CD4-positive, alpha-beta T cell (primary cell): ENCODE data around the gene NELFE. TPM values are rescaled to one million over a fixed set of nuclear protein-coding genes. Genes with fewer than 3 reads are reported as not detected.

Experiments used
- ATAC-seq: fragments of 200-7000 bp; cut with Tn5 transposase; one replicate; pipeline ENCODE4 v1.10.0; 2022; ENCODE audit warnings: mild to moderate bottlenecking; ENCODE audit not compliant: poor library complexity
- CTCF ChIA-PET: fragments of 350-600 bp; sonication (Branson Sonifier 250); formaldehyde crosslinking; loops from one replicate; lab custom pipeline; 2021; ENCODE audit warnings: antibody characterized with exemption, inconsistent platforms; lab: Charles Lee
- POLR2A ChIA-PET: fragments of 350-600 bp; sonication (Branson Sonifier 250); formaldehyde crosslinking; loops from one replicate; lab custom pipeline; 2021; ENCODE audit warnings: antibody characterized with exemption, inconsistent platforms; lab: Charles Lee
- DNase-seq, 14 experiments: peaks; one replicate each; pipeline ENCODE4 v3.0.0-alpha.2; 2013 to 2020; ENCODE audit warnings: mixed read lengths in 2 of 14
- H3K27ac ChIP-seq, 2 donors: one replicate each; pipeline versions ENCODE4 v1.5.1 to v1.7.0; 2013; ENCODE audit warnings: low read length in 2 of 2, low read depth in 1 of 2, mild to moderate bottlenecking in 1 of 2
- H3K27me3 ChIP-seq, 2 experiments: 1 replicate in 1 of 2; 2 replicates in 1 of 2; pipeline versions ENCODE4 v1.6.1 to v1.7.0; 2013; ENCODE audit warnings: low read length in 2 of 2, control low read depth in 1 of 2, mild to moderate bottlenecking in 1 of 2, moderate library complexity in 1 of 2; ENCODE audit not compliant: insufficient read depth in 2 of 2, control insufficient read depth in 1 of 2
- H3K36me3 ChIP-seq: one replicate; pipeline ENCODE4 v1.6.1; 2013; ENCODE audit warnings: low read length, control low read depth; ENCODE audit not compliant: insufficient read depth
- H3K4me1 ChIP-seq: one replicate; pipeline ENCODE4 v1.6.1; 2013; ENCODE audit warnings: low read length, control low read depth; ENCODE audit not compliant: insufficient read depth
- H3K4me3 ChIP-seq: one replicate; pipeline ENCODE4 v1.5.1; 2013; ENCODE audit warnings: mild to moderate bottlenecking, low read length, moderate library complexity
- H3K9me3 ChIP-seq, 2 experiments: 1 replicate in 1 of 2; 2 replicates in 1 of 2; pipeline versions ENCODE4 v1.6.1 to v1.7.0; 2013; ENCODE audit warnings: low read length in 2 of 2, mild to moderate bottlenecking in 2 of 2, control low read depth in 1 of 2, moderate library complexity in 1 of 2; ENCODE audit not compliant: control insufficient read depth in 1 of 2, insufficient read depth in 1 of 2
- H3K27ac Mint-ChIP-seq: one replicate; pipeline ENCODE4 v1.8.0; 2020; ENCODE audit warnings: mixed read lengths
- H3K27me3 Mint-ChIP-seq: one replicate; pipeline ENCODE4 v1.8.0; 2021; ENCODE audit warnings: mixed read lengths
- H3K36me3 Mint-ChIP-seq: one replicate; pipeline ENCODE4 v1.8.0; 2021; ENCODE audit warnings: low read depth, mixed read lengths
- H3K4me1 Mint-ChIP-seq: one replicate; pipeline ENCODE4 v1.8.0; 2021; ENCODE audit warnings: low read depth, mixed read lengths
- H3K4me3 Mint-ChIP-seq: one replicate; pipeline ENCODE4 v1.8.0; 2020; ENCODE audit warnings: mild to moderate bottlenecking, mixed read lengths
- H3K9me3 Mint-ChIP-seq: one replicate; pipeline ENCODE4 v1.8.0; 2020; ENCODE audit warnings: mixed read lengths
- intact Hi-C, 2 experiments: fragments of 100-400 bp; cut with DNase I in 1 of 2; cut with micrococcal nuclease in 1 of 2; formaldehyde crosslinking; loops; one replicate each; pipeline versions ENCODE4 v1.15.1 to v1.9.0; 2023 to 2025; cut with DNase I, micrococcal nuclease
- total RNA-seq, 174 experiments: library from RNA in 2 of 174; stranded (reverse) in 2 of 174; gene quantifications; one replicate each; pipeline ENCODE4 v1.2.3 and lab custom pipeline; 2021 to 2026
- TF ChIP-seq, protein P1 (sequence below): fragments of 200-600 bp; IDR thresholded peaks from one replicate; pipeline ENCODE4 v1.8.0; 2022; ENCODE audit warnings: antibody characterized with exemption, mild to moderate bottlenecking

NELFE gene
- total RNA-seq, 2 experiments from 2014 or later: 53.8 to 58.2 TPM

DNA sequence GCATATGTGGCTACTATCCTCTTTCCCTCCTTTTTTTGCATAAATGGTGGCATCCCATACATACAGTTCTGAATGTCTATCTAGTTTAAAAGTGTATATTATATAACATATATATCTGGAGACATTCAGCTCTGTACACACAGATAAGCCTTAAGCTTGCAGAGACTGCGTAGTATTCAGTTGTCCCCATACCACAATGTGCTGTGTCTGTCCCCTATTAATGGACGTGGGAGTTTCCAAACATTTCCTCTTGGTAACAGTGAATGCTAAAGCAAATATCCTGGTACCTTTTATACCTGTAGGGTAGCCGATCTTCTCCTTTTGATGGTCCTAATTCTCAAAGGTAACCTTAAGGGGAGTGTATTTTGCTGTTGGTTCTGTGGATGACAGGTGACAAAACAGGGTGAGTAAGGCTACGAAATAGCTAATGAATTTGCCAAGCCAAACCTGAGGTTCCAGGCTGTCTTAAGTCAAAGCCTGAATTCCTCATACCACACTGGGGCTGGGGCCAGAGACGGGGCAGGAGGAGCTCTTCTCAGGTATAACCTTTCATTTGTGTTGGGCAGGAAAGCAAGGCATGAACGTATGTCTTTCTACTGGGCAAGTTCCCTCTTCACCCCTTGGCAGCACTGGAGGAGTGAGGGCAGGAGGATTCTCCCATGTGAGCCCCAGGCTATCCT, 39.0 kb downstream of the NELFE start:
- Mint-ChIP-seq H3K27me3 (no peaks in the 10 kb centered on the region), H3K36me3 (no peaks in the 10 kb centered on the region), H3K9me3 (no peaks in the 10 kb centered on the region), H3K27ac (no peak overlapping the region), H3K4me1 (no peaks in the 10 kb centered on the region), H3K4me3 (no peak overlapping the region)
- ChIA-PET CTCF (no interaction called here), POLR2A (no interaction called here)
- H3K27me3 ChIP-seq: no peaks in the 10 kb centered on the region
- no peaks in the 10 kb centered on the region for H3K36me3 ChIP-seq
- DNase-seq: no peak
- intact Hi-C loops: no loop called here
- H3K4me3 ChIP-seq: no peak overlapping the region
- TF ChIP-seq, protein P1, sequence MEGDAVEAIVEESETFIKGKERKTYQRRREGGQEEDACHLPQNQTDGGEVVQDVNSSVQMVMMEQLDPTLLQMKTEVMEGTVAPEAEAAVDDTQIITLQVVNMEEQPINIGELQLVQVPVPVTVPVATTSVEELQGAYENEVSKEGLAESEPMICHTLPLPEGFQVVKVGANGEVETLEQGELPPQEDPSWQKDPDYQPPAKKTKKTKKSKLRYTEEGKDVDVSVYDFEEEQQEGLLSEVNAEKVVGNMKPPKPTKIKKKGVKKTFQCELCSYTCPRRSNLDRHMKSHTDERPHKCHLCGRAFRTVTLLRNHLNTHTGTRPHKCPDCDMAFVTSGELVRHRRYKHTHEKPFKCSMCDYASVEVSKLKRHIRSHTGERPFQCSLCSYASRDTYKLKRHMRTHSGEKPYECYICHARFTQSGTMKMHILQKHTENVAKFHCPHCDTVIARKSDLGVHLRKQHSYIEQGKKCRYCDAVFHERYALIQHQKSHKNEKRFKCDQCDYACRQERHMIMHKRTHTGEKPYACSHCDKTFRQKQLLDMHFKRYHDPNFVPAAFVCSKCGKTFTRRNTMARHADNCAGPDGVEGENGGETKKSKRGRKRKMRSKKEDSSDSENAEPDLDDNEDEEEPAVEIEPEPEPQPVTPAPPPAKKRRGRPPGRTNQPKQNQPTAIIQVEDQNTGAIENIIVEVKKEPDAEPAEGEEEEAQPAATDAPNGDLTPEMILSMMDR: no peak
- H3K27ac ChIP-seq: no peak overlapping the region
- ATAC-seq: no peak
- no peaks in the 10 kb centered on the region for H3K9me3 ChIP-seq
- no peaks in the 10 kb centered on the region for H3K4me1 ChIP-seq

- Mint-ChIP-seq H3K9me3 (no peaks in the 10 kb centered on the region), H3K4me3 (no peak overlapping the region), H3K27ac (no peak overlapping the region), H3K36me3 (no peaks in the 10 kb centered on the region), H3K27me3 (no peaks in the 10 kb centered on the region), H3K4me1 (no peaks in the 10 kb centered on the region)
- Histone ChIP-seq H3K27ac (no peak overlapping the region), H3K4me3 (no peak overlapping the region), H3K36me3 (no peaks in the 10 kb centered on the region), H3K4me1 (no peaks in the 10 kb centered on the region), H3K9me3 (no peaks in the 10 kb centered on the region), H3K27me3 (no peaks in the 10 kb centered on the region)
- DNase-seq: no peak
- TF ChIP-seq, protein P1: no peak
- intact Hi-C loops: no loop called here
- POLR2A ChIA-PET: no interaction called here
- CTCF ChIA-PET: no interaction called here
- ATAC-seq: no peak
Measured at GRCh38 chr6:31918069-31918720, 40.6 kb downstream of the NELFE start.

GRCh38 chr6:31915756-31916155, 43.0 kb downstream of the NELFE start:
- Histone ChIP-seq H3K27ac (no peak overlapping the region), H3K9me3 (no peaks in the 10 kb centered on the region), H3K36me3 (no peaks in the 10 kb centered on the region), H3K4me3 (no peak overlapping the region), H3K4me1 (no peaks in the 10 kb centered on the region), H3K27me3 (no peaks in the 10 kb centered on the region)
- CTCF ChIA-PET: no interaction called here
- H3K9me3 Mint-ChIP-seq: no peaks in the 10 kb centered on the region
- H3K27me3 Mint-ChIP-seq: no peaks in the 10 kb centered on the region
- ATAC-seq (no peak), DNase-seq (no peak)
- H3K4me3 Mint-ChIP-seq: no peak overlapping the region
- TF ChIP-seq, protein P1: no peak
- no peaks in the 10 kb centered on the region for H3K36me3 Mint-ChIP-seq
- intact Hi-C loops: no loop called here
- H3K4me1 Mint-ChIP-seq: no peaks in the 10 kb centered on the region
- POLR2A ChIA-PET: no interaction called here
- no peak overlapping the region for H3K27ac Mint-ChIP-seq
